Measurements from ENCODE around the gene KRTAP10-3.
"Not testable (repeated sequence)": the region's sequence is repeated elsewhere in the genome, so short reads cannot be mapped to it uniquely, and the experiment has no call there.

KRTAP10-3 gene

DNA sequence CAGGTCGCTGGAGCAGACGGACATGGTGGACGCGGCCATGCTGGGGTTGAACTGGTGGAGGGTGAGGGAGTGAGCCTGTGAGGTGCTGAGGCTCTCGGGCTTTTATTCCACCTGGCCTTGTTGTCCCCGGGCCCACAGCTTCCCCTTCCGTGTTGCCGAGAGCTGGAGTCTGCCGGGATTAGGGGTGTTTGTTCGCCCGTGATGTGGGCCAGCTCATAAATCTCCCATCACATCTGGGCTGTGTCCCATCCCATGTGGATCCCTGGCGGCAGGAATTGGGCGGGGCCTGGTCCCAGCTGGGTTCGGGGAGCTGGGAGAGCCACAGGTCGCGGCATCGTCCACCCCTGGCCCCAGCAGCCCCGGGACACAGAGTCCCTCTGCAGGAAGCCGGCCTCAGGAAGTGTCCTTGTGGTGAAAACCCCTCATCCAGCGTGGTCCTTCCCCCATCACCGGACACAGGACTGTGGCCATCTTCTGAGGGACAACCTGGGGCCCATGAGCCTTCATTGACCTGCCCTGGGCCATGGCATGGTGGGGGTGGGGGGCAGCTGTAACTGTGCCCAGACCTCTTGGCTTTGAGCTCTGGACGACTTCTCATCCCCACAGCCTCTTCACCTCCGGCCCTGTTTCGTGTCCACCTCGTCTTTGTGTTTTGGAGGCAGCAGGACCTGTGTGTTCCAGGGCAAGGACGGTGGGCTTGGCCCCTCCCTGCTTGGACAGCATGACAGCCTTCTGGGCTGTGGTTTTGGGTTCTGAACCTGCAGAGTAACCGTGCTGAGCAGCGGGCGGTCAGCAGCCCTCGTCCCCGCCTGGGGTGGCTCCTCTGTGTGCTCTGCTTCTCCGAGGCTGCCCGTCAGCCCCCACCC lies 34.1 kb upstream of the KRTAP10-3 start, which contains the start of gene KRTAP10-6:
Gene KRTAP10-6, minus strand, starts transcription at position 60 of the 866 bp plus-strand sequence. Its CDS starts 21 bp downstream, at position 39.
- TF ChIP-seq, protein P1, sequence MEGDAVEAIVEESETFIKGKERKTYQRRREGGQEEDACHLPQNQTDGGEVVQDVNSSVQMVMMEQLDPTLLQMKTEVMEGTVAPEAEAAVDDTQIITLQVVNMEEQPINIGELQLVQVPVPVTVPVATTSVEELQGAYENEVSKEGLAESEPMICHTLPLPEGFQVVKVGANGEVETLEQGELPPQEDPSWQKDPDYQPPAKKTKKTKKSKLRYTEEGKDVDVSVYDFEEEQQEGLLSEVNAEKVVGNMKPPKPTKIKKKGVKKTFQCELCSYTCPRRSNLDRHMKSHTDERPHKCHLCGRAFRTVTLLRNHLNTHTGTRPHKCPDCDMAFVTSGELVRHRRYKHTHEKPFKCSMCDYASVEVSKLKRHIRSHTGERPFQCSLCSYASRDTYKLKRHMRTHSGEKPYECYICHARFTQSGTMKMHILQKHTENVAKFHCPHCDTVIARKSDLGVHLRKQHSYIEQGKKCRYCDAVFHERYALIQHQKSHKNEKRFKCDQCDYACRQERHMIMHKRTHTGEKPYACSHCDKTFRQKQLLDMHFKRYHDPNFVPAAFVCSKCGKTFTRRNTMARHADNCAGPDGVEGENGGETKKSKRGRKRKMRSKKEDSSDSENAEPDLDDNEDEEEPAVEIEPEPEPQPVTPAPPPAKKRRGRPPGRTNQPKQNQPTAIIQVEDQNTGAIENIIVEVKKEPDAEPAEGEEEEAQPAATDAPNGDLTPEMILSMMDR (IDR thresholded peaks at IDR 0.05; ENCODE audit: low read depth, low read length): no peak
- H3K4me3 ChIP-seq (ENCODE audit: low read depth, low read length): no peak within 1 kb of the TSS

DNA sequence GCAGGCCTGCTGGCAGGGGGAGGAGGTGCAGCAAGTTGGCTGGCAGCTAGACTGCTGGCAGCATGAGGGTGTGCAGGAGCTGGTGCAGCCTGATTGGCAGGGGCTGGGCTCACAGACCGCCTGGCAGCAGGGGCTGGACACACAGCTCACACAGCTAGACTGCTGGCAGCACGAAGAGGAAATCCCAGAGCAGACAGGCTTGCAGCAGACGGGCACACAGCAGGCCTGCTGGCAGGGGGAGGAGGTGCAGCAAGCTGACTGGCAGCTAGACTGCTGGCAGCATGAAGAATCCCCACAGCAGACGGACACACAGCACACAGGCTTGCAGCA lies 33.2 kb upstream of the KRTAP10-3 start:
- H3K4me3 ChIP-seq (ENCODE audit: low read depth, low read length): not testable (repeated sequence)

DNA sequence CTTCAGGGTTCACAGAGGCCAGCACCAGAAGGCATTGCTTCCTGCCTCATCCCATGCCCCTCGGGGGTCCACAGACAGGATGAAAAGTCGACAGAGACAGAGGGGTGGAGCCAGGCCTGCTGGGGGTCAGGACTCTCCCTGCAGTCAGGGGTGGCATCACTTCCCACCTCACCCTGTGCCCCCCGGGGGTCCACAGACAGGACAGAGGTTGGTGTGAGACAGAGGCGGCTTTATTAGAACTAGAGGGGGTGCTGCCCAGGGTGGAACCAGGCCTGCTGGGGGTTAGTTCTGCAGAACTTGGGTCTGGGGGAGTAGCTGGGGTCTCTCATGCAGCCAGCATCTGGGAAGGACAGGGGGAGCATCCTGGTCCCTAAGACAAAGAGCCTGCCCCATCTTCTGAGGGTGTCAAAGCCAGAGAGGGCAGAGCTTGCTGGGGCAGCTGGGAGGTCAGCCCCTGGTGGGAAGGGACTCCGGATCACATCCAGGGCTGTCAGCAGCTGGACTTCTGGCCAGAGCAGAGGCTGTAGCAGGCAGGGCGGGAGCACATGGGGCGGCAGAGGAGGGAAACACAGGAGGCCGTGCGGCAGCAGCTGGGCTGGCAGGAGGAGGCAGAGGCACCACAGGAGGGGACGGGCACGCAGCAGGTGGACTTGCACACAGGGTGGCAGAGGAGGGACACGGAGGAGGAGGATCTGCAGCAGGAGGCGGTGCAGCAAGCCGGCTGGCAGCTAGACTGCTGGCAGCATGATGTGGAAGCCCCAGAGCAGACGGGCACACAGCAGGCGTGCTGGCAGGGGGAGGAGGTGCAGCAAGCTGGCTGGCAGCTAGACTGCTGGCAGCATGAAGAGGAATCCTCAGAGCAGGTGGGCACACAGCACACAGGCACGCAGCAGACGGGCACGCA lies 32.6 kb upstream of the KRTAP10-3 start:
- H3K4me3 ChIP-seq (ENCODE audit: low read depth, low read length): not testable (repeated sequence)

- H3K4me3 ChIP-seq (ENCODE audit: low read depth, low read length): no peak overlapping the region
- TF ChIP-seq, protein P1 (IDR thresholded peaks at IDR 0.05; ENCODE audit: low read depth, low read length): no peak
These were observed 31.7 kb upstream of the KRTAP10-3 start for GRCh38 chr21:44590311-44590721.

GRCh38 chr21:44589586-44590305 lies 31.2 kb upstream of the KRTAP10-3 start:
- TF ChIP-seq, protein P1 (IDR thresholded peaks at IDR 0.05; ENCODE audit: low read depth, low read length): no peak

GRCh38 chr21:44589094-44589493 lies 30.5 kb upstream of the KRTAP10-3 start:
- TF ChIP-seq, protein P1 (IDR thresholded peaks at IDR 0.05; ENCODE audit: low read depth, low read length): no peak
- H3K4me3 ChIP-seq (ENCODE audit: low read depth, low read length): no peak overlapping the region

More at GRCh38 chr21:44589586-44590305, 31.2 kb upstream of the KRTAP10-3 start:
- H3K4me3 ChIP-seq (ENCODE audit: low read depth, low read length): no peak overlapping the region

- TF ChIP-seq, protein P1 (IDR thresholded peaks at IDR 0.05; ENCODE audit: low read depth, low read length): no peak
- no peak overlapping the region for H3K4me3 ChIP-seq (ENCODE audit: low read depth, low read length)
These were observed 27.3 kb upstream of the KRTAP10-3 start for GRCh38 chr21:44585892-44586291.
